OCI-LY1 (cell line): ENCODE measurements around the gene RYR3.

Source experiments
- H2AFZ ChIP-seq: fragments of 200-600 bp; sonication (generic), shearing (Covaris generic); 2 replicates; pipeline ENCODE4 v1.6.0; 2014; ENCODE audit warnings: antibody characterized with exemption, mild to moderate bottlenecking, low read length
- H3F3A ChIP-seq: fragments of 200-600 bp; sonication (generic), shearing (Covaris generic); 2 replicates; pipeline ENCODE4 v1.6.0; 2014; ENCODE audit warnings: mild to moderate bottlenecking, antibody characterized with exemption, low read length, moderate library complexity; ENCODE audit not compliant: insufficient read depth
- H3K27ac ChIP-seq: fragments of 200-600 bp; sonication (generic); 2 replicates; pipeline ENCODE4 v1.5.1; 2014; ENCODE audit warnings: low read length, mixed run types, mild to moderate bottlenecking, low read depth; ENCODE audit not compliant: poor library complexity, severe bottlenecking
- H3K27me3 ChIP-seq: fragments of 200-600 bp; sonication (generic); 2 replicates; pipeline ENCODE4 v1.6.0; 2014; ENCODE audit warnings: antibody characterized with exemption, mild to moderate bottlenecking, low read length, moderate library complexity; ENCODE audit not compliant: insufficient read depth
- H3K36me3 ChIP-seq: fragments of 200-600 bp; sonication (generic); 2 replicates; pipeline ENCODE4 v1.6.1; 2014; ENCODE audit warnings: mild to moderate bottlenecking, antibody characterized with exemption, low read length, moderate library complexity, mixed read lengths; ENCODE audit not compliant: insufficient read depth
- H3K4me1 ChIP-seq: fragments of 200-600 bp; sonication (generic); 2 replicates; pipeline ENCODE4 v1.5.1; 2014; ENCODE audit warnings: mild to moderate bottlenecking, low read length, moderate library complexity; ENCODE audit not compliant: insufficient read depth, severe bottlenecking
- H3K4me2 ChIP-seq: fragments of 200-600 bp; sonication (generic), shearing (Covaris generic); 2 replicates; pipeline ENCODE4 v1.6.1; 2014; ENCODE audit warnings: low read length
- H3K4me3 ChIP-seq: fragments of 200-600 bp; sonication (generic); 2 replicates; pipeline ENCODE4 v1.5.1; 2014; ENCODE audit warnings: low read length, low read depth, mild to moderate bottlenecking, mixed read lengths; ENCODE audit not compliant: poor library complexity, severe bottlenecking
- H3K79me2 ChIP-seq: fragments of 200-600 bp; shearing (Covaris generic); 2 replicates; pipeline ENCODE4 v1.6.1; 2016; ENCODE audit warnings: mixed run types, low read length, mixed read lengths; ENCODE audit not compliant: insufficient read depth
- H3K9ac ChIP-seq: fragments of 200-600 bp; sonication (generic), shearing (Covaris generic); 2 replicates; pipeline ENCODE4 v1.6.1; 2014; ENCODE audit warnings: mild to moderate bottlenecking, low read length, mixed read lengths
- H3K9me2 ChIP-seq: fragments of 200-600 bp; sonication (generic), shearing (Covaris generic); 2 replicates; pipeline ENCODE4 v1.6.1; 2014; ENCODE audit warnings: low read depth, mild to moderate bottlenecking, low read length, mixed read lengths
- H3K9me3 ChIP-seq: fragments of 200-600 bp; shearing (Covaris generic); 2 replicates; pipeline ENCODE4 v1.6.1; 2014; ENCODE audit warnings: low read length, mixed read lengths
- H4K20me1 ChIP-seq: fragments of 200-600 bp; sonication (generic), shearing (Covaris generic); 2 replicates; pipeline ENCODE4 v1.6.0; 2016; ENCODE audit warnings: mild to moderate bottlenecking, low read length; ENCODE audit not compliant: insufficient read depth
- CTCF ChIP-seq: fragments of 200-600 bp; sonication (generic), shearing (Covaris generic); IDR thresholded peaks from 2 replicates; pipeline ENCODE4 v1.5.1; 2017; ENCODE audit warnings: mild to moderate bottlenecking, antibody characterized with exemption, low read length, moderate library complexity, mixed read lengths
- EZH2 ChIP-seq: fragments of 200-600 bp; sonication (generic), shearing (Covaris generic); IDR thresholded peaks from 2 replicates; pipeline ENCODE4 v1.8.0; 2017; ENCODE audit warnings: borderline replicate concordance, mixed run types, mild to moderate bottlenecking, antibody characterized with exemption, low read length, moderate library complexity, mixed read lengths

Gene RYR3

GRCh38 chr15:33857726-33858125 lies 547.0 kb downstream of the RYR3 start:
- Histone ChIP-seq H3K4me3 (no peak overlapping the region), H3F3A (no peaks in the 10 kb centered on the region), H3K9me3 (no peaks in the 10 kb centered on the region), H3K4me2 (no peak overlapping the region), H3K36me3 (no peaks in the 10 kb centered on the region), H3K4me1 (no peaks in the 10 kb centered on the region), H3K9me2 (no peaks in the 10 kb centered on the region), H3K27me3 (no peaks in the 10 kb centered on the region), H3K9ac (no peak overlapping the region), H2AFZ (no peak overlapping the region), H3K79me2 (no peaks in the 10 kb centered on the region), H3K27ac (no peak overlapping the region), H4K20me1 (no peaks in the 10 kb centered on the region)
- TF ChIP-seq EZH2 = no peak

DNA sequence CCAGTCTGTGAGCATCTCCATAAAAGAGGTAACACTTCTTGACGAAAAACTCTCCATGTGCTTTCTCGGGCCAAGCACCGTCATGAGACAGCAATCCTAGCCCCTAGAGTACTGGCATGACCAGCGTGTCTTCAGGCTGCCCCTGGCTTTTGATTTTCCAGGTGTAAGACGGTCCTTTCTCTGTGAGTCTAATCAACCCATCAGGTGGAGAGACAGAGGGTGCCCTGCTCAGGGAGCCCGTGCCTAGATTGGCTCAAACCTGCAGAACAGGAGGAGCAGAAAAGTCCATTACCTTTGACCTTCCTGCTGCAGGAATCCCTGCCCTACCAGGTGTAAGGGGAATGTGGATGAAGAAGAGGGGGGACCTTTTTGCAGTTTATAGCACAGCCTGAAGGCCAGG lies 548.1 kb downstream of the RYR3 start:
- no peak for TF ChIP-seq EZH2
- TF ChIP-seq CTCF = no peak
- no peaks in the 10 kb centered on the region for H3K79me2 ChIP-seq
- H3K9me2 ChIP-seq = no peaks in the 10 kb centered on the region
- H3K4me3 ChIP-seq = no peak overlapping the region
- no peak overlapping the region for H2AFZ ChIP-seq
- H3K9me3 ChIP-seq = no peaks in the 10 kb centered on the region
- H3K27ac ChIP-seq = no peak overlapping the region
- no peaks in the 10 kb centered on the region for H3F3A ChIP-seq
- H3K4me1 ChIP-seq = no peaks in the 10 kb centered on the region
- H4K20me1 ChIP-seq = no peaks in the 10 kb centered on the region
- H3K9ac ChIP-seq = no peak overlapping the region
- no peaks in the 10 kb centered on the region for H3K27me3 ChIP-seq
- no peak overlapping the region for H3K4me2 ChIP-seq
- H3K36me3 ChIP-seq = no peaks in the 10 kb centered on the region

- no peak overlapping the region for H3K27ac ChIP-seq
- no peak overlapping the region for H3K9ac ChIP-seq
- no peaks in the 10 kb centered on the region for H3K36me3 ChIP-seq
- H4K20me1 ChIP-seq = no peaks in the 10 kb centered on the region
- H3F3A ChIP-seq = no peaks in the 10 kb centered on the region
- H3K9me3 ChIP-seq = no peaks in the 10 kb centered on the region
- TF ChIP-seq EZH2 (no peak), CTCF (no peak)
- H3K4me3 ChIP-seq = no peak overlapping the region
- no peak overlapping the region for H3K4me2 ChIP-seq
- no peaks in the 10 kb centered on the region for H3K27me3 ChIP-seq
- H3K9me2 ChIP-seq = no peaks in the 10 kb centered on the region
- H3K4me1 ChIP-seq = no peaks in the 10 kb centered on the region
- no peak overlapping the region for H2AFZ ChIP-seq
- H3K79me2 ChIP-seq = no peaks in the 10 kb centered on the region
Observed at GRCh38 chr15:33859992-33860545, 549.3 kb downstream of the RYR3 start.

DNA sequence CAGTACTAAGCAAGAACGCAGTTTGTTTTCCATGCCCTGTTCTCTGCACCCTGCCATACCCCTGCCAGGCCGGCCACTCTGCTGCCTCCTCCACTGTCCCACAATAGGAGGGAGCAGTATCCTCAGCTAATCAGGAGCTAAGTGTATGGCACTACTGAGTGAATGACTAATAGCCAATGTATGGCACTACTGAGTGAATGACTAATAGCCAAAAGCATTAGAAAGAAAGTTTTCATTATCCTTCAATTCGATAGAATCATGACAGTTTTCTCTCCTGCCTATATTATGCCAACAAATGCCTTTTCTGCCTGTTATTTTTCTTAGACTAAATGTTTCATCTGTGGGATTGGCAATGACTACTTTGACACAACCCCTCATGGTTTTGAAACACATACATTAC lies 550.0 kb downstream of the RYR3 start:
- Histone ChIP-seq H3K27me3 (no peaks in the 10 kb centered on the region), H3K4me3 (no peak overlapping the region), H2AFZ (no peak overlapping the region), H3K79me2 (no peaks in the 10 kb centered on the region), H3F3A (no peaks in the 10 kb centered on the region), H3K27ac (no peak overlapping the region), H3K9ac (no peak overlapping the region), H3K9me3 (no peaks in the 10 kb centered on the region), H4K20me1 (no peaks in the 10 kb centered on the region), H3K4me1 (no peaks in the 10 kb centered on the region), H3K36me3 (no peaks in the 10 kb centered on the region), H3K9me2 (no peaks in the 10 kb centered on the region), H3K4me2 (no peak overlapping the region)
- TF ChIP-seq EZH2 (no peak), CTCF (no peak)
